OCI-LY7 (cell line): ENCODE results near the gene SLC6A7. TPM values are rescaled to one million over a fixed set of nuclear protein-coding genes. Genes with fewer than 3 reads are reported as not detected.

Source experiments
- BruUV-seq: library from RNA; stranded (reverse); fragments of 400-500 nt; replicated peaks from 2 replicates; lab custom pipeline; 2021; lab: Mats Ljungman, UMichigan
- CTCF ChIA-PET: fragments of 300-600 bp; sonication (Branson Sonifier 250); formaldehyde crosslinking; loops from one replicate; lab custom pipeline; 2022; ENCODE audit warnings: antibody characterized with exemption; ENCODE audit not compliant: unreplicated experiment; lab: Charles Lee
- POLR2A ChIA-PET: fragments of 300-600 bp; sonication (Branson Sonifier 250); formaldehyde crosslinking; loops from one replicate; lab custom pipeline; 2022; ENCODE audit warnings: antibody characterized with exemption; lab: Charles Lee
- DNase-seq: peaks from one replicate; pipeline ENCODE4 v3.0.0-alpha.2; 2015; ENCODE audit warnings: low spot score
- H2AFZ ChIP-seq: fragments of 200-600 bp; sonication (generic), shearing (Covaris generic); 2 replicates; pipeline ENCODE4 v1.6.1; 2014; ENCODE audit warnings: mild to moderate bottlenecking, antibody characterized with exemption, low read length, moderate library complexity
- H3K27ac ChIP-seq: fragments of 200-600 bp; sonication (generic); 2 replicates; pipeline ENCODE4 v1.5.1; 2014; ENCODE audit warnings: mixed run types, low read depth, mild to moderate bottlenecking, moderate library complexity, low read length, inconsistent platforms; ENCODE audit not compliant: poor library complexity, severe bottlenecking
- H3K36me3 ChIP-seq: fragments of 200-600 bp; sonication (generic); 2 replicates; pipeline ENCODE4 v1.6.1; 2014; ENCODE audit warnings: mild to moderate bottlenecking, antibody characterized with exemption, low read length, moderate library complexity, mixed read lengths; ENCODE audit not compliant: insufficient read depth
- H3K4me1 ChIP-seq: fragments of 200-600 bp; sonication (generic); 2 replicates; pipeline ENCODE4 v1.5.1; 2014; ENCODE audit warnings: mild to moderate bottlenecking, low read length; ENCODE audit not compliant: insufficient read depth, poor library complexity, severe bottlenecking
- H3K4me2 ChIP-seq: fragments of 200-600 bp; sonication (generic); 2 replicates; pipeline ENCODE4 v1.6.1; 2014; ENCODE audit warnings: mild to moderate bottlenecking, low read length
- H3K4me3 ChIP-seq: fragments of 200-600 bp; sonication (generic); 2 replicates; pipeline ENCODE4 v1.5.1; 2014; ENCODE audit warnings: mild to moderate bottlenecking, low read depth, low read length; ENCODE audit not compliant: poor library complexity, severe bottlenecking
- H3K79me2 ChIP-seq: fragments of 200-600 bp; sonication (generic); 2 replicates; pipeline ENCODE4 v1.6.1; 2016; ENCODE audit warnings: low read depth, mild to moderate bottlenecking, low read length, moderate library complexity, mixed read lengths; ENCODE audit not compliant: insufficient read depth
- H3K9me2 ChIP-seq: fragments of 200-600 bp; sonication (generic); 2 replicates; pipeline ENCODE4 v1.6.1; 2016; ENCODE audit warnings: mild to moderate bottlenecking, low read length, mixed read lengths; ENCODE audit not compliant: insufficient read depth
- H3K9me3 ChIP-seq: fragments of 200-600 bp; sonication (generic); 2 replicates; pipeline ENCODE4 v1.6.1; 2014; ENCODE audit warnings: mild to moderate bottlenecking, mixed run types, low read length, mixed read lengths
- H4K20me1 ChIP-seq: fragments of 200-600 bp; sonication (generic); 2 replicates; pipeline ENCODE4 v1.6.1; 2014; ENCODE audit warnings: mild to moderate bottlenecking, antibody characterized with exemption, low read length, moderate library complexity, mixed read lengths; ENCODE audit not compliant: insufficient read depth
- CTCF ChIP-seq: fragments of 200-600 bp; sonication (generic); conservative IDR thresholded peaks from 2 replicates; pipeline ENCODE4 v1.5.1; 2014; ENCODE audit warnings: mild to moderate bottlenecking, antibody characterized with exemption, low read length, moderate library complexity, mixed read lengths
- EZH2phosphoT487 ChIP-seq: fragments of 200-600 bp; sonication (generic); IDR thresholded peaks from 2 replicates; pipeline ENCODE4 v1.6.1; 2018; ENCODE audit warnings: low read depth, borderline replicate concordance, mild to moderate bottlenecking, mixed run types, antibody characterized with exemption, low read length, moderate library complexity, mixed read lengths
- intact Hi-C: fragments of 100-400 bp; cut with micrococcal nuclease; formaldehyde crosslinking; loops from one replicate; pipeline ENCODE4 v1.10.0; 2022; ENCODE audit not compliant: unreplicated experiment
- total RNA-seq, 2 experiments: library from RNA; depleted of rRNA in 1 of 2; stranded (reverse); fragments of >200 nt in 1 of 2; shearing (Covaris generic) in 1 of 2; gene quantifications; 2 replicates each; pipeline ENCODE4 v1.2.3, GENCODE V29; 2014 to 2022

The SLC6A7 gene
- total RNA-seq, 2 experiments from 2014 or later = not detected

DNA sequence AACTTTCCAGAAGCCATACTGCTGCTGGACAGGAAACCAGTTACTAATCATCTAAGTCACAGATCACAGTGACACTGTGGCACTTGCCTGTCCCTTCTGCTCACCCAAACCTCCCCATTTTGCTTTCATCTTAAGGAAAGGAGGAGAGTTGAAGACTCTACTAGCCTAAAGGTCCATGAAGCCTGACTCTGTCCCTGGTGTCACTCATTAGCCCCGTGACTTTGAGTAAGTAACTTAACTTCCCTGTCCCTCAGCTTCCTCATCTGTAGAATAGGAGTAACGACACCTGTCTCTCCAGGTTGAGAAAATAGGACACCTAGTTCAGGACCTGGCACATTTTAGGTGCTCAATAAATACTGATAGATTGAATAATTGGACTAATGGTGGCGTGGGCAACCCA is 536 bp upstream of the SLC6A7 start:
- Histone ChIP-seq H3K4me3 (no peak overlapping the region), H3K4me1 (no peaks in the 10 kb centered on the region), H2AFZ (no peak overlapping the region), H3K79me2 (no peaks in the 10 kb centered on the region), H4K20me1 (no peaks in the 10 kb centered on the region), H3K4me2 (no peak overlapping the region), H3K9me2 (no peaks in the 10 kb centered on the region), H3K36me3 (no peaks in the 10 kb centered on the region), H3K27ac (no peak overlapping the region), H3K9me3 (no peaks in the 10 kb centered on the region)
- intact Hi-C loops = no loop called here
- no peak for DNase-seq
- ChIA-PET POLR2A (no interaction called here), CTCF (no interaction called here)
- BruUV-seq = no TSS peak
- TF ChIP-seq EZH2phosphoT487 = no peak
- TF ChIP-seq CTCF = no peak

GRCh38 chr5:150190503-150190979 is 679 bp downstream of the SLC6A7 start:
- Histone ChIP-seq H3K27ac (no peak overlapping the region), H3K79me2 (no peaks in the 10 kb centered on the region), H3K4me1 (no peaks in the 10 kb centered on the region), H3K4me3 (no peak overlapping the region), H3K4me2 (no peak overlapping the region), H3K9me3 (no peaks in the 10 kb centered on the region), H3K36me3 (no peaks in the 10 kb centered on the region), H2AFZ (no peak overlapping the region), H4K20me1 (no peaks in the 10 kb centered on the region), H3K9me2 (no peaks in the 10 kb centered on the region)
- ChIA-PET CTCF (interaction anchor here (0.5 to 0.6 kb wide), 2 partner anchors 52 to 104 kb away, joined by 3 to 4 read pairs; no protein-coding TSS in a partner anchor), POLR2A (no interaction called here)
- BruUV-seq = no TSS peak
- intact Hi-C loops = no loop called here
- no peak for DNase-seq
- TF ChIP-seq EZH2phosphoT487 (no peak), CTCF (no peak)

DNA sequence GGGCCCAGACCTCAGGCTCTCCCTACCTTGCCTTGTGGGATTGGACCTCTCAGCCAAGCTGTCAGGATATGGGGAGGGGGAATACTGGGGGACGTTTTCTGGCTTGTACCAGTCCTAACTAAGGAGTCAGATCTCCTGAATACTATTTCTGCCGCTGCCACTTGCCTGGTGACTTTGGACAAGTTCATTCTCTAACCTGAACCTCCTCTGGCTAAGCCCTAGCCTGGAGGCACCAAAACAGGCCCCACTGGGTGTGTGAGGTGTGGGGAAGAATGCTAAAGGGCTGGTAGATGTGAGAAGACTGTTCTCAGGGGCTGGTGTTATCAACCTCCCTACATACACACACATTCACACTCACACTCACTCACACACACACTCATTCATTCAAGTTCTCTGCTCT is 1.1 kb downstream of the SLC6A7 start:
- Histone ChIP-seq H3K79me2 (no peaks in the 10 kb centered on the region), H3K9me3 (no peaks in the 10 kb centered on the region), H3K9me2 (no peaks in the 10 kb centered on the region), H3K4me3 (no peak overlapping the region), H3K4me2 (no peak overlapping the region), H3K27ac (no peak overlapping the region), H3K4me1 (no peaks in the 10 kb centered on the region), H2AFZ (no peak overlapping the region), H3K36me3 (no peaks in the 10 kb centered on the region), H4K20me1 (no peaks in the 10 kb centered on the region)
- intact Hi-C loops = no loop called here
- ChIA-PET CTCF (interaction anchor here (0.5 to 0.6 kb wide), 2 partner anchors 53 to 104 kb away, joined by 3 to 4 read pairs; no protein-coding TSS in a partner anchor), POLR2A (no interaction called here)
- no peak for DNase-seq
- BruUV-seq = no TSS peak
- TF ChIP-seq CTCF (no peak), EZH2phosphoT487 (no peak)
